Vagina (tissue), 2 donors: ENCODE results near the gene DES. TPM values are rescaled to one million over a fixed set of nuclear protein-coding genes. Genes with fewer than 3 reads are reported as not detected.
"Not testable (repeated sequence)": the region's sequence is repeated elsewhere in the genome, so short reads cannot be mapped to it uniquely, and the experiment has no call there.

ENCODE experiments used
- DNase-seq, 2 donors: peaks; one replicate each; pipeline ENCODE4 v3.0.0-alpha.2; 2017; ENCODE audit errors: extremely low spot score in 2 of 2
- H3K27ac ChIP-seq: fragments of 200-600 bp; sonication (generic); one replicate; pipeline ENCODE4 v1.5.1; 2019
- H3K27me3 ChIP-seq: fragments of 200-600 bp; sonication (generic); one replicate; pipeline ENCODE4 v1.5.1; 2019
- H3K36me3 ChIP-seq, 2 donors: fragments of 200-600 bp; sonication (generic); one replicate each; pipeline ENCODE4 v1.5.1; 2017 to 2019
- H3K4me1 ChIP-seq: fragments of 200-600 bp; sonication (generic); one replicate; pipeline ENCODE4 v1.5.1; 2019
- H3K4me3 ChIP-seq, 2 donors: fragments of 200-600 bp; sonication (generic); 1 replicate in 1 of 2; 2 replicates in 1 of 2; pipeline ENCODE4 v1.5.1; 2016 to 2019
- H3K9me3 ChIP-seq: fragments of 200-600 bp; sonication (generic); one replicate; pipeline ENCODE4 v1.5.1; 2019
- POLR2A ChIP-seq, 2 donors: fragments of 450-650 bp; IDR thresholded peaks; one replicate each; pipeline ENCODE4 v1.6.1; 2017; ENCODE audit warnings: antibody characterized with exemption in 2 of 2, mild to moderate bottlenecking in 2 of 2, moderate library complexity in 2 of 2
- POLR2AphosphoS5 ChIP-seq, 2 donors: sonication (generic); formaldehyde crosslinking; IDR thresholded peaks; one replicate each; pipeline ENCODE4 v1.9.0; 2017; ENCODE audit warnings: antibody characterized with exemption in 2 of 2, mild to moderate bottlenecking in 2 of 2, low read depth in 1 of 2; ENCODE audit not compliant: insufficient read depth in 1 of 2
- intact Hi-C: fragments of 100-400 bp; cut with DNase I; formaldehyde crosslinking; loops from one replicate; pipeline ENCODE4 v1.15.1; 2023
- total RNA-seq: library from RNA; depleted of rRNA; stranded (reverse); fragments of >200 nt; gene quantifications from one replicate; pipeline ENCODE4 v1.2.3, GENCODE V29; 2016
- TF ChIP-seq, protein P1 (sequence below), 3 experiments: fragments of 450-650 bp in 2 of 3; fragments of 200-600 bp in 1 of 3; sonication (generic) in 1 of 3; IDR thresholded peaks; one replicate each; pipeline ENCODE4 v1.5.1; 2017 to 2019; ENCODE audit warnings: antibody characterized with exemption in 3 of 3, mild to moderate bottlenecking in 2 of 3, moderate library complexity in 2 of 3

DES gene
- total RNA-seq, 1 donor from 2014 or later = 883 TPM

DNA sequence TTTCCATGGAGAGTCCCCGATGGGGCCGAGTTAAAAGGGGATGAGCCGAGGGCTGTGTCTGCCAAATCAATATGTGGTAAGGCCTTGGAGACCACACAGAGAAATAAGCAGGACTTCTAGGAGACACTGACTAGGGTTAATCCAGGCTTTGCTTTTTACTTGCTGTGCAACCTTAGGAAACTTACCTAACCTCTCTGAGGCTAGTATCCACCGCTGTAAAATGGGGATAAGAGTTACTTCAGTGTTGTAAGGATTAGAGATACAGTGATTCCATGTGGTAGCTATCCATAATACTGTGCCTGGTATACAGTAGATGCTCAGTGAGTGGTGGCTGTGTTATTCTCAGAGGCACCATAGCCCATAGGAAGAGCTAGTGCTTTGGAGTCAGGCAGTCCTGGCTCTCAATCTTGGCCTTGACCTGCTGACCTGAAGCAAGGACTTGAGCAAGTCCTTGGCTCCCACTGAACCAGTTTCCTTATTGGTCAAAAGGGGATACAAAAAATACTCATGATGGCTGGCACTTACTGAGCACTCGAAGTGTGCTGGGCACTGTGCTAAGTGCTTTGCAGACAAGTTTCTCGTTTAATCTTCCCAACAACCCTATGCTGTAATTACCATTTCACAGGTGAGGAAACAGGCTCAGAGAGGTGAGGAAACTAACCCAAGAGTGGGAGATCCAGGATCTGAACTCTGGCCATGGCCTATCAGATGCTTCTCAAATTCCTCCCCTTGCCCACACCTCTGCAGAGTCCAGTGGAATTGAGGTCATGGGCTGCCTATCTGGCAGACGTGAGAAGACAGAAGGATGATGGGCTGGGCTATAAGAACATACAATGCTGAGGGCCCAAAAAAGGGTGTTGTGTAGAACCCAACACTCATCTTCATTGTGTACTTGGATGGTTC, 12.0 kb upstream of the DES start:
- H3K27me3 ChIP-seq = no peaks in the 10 kb centered on the region
- TF ChIP-seq, protein P1, sequence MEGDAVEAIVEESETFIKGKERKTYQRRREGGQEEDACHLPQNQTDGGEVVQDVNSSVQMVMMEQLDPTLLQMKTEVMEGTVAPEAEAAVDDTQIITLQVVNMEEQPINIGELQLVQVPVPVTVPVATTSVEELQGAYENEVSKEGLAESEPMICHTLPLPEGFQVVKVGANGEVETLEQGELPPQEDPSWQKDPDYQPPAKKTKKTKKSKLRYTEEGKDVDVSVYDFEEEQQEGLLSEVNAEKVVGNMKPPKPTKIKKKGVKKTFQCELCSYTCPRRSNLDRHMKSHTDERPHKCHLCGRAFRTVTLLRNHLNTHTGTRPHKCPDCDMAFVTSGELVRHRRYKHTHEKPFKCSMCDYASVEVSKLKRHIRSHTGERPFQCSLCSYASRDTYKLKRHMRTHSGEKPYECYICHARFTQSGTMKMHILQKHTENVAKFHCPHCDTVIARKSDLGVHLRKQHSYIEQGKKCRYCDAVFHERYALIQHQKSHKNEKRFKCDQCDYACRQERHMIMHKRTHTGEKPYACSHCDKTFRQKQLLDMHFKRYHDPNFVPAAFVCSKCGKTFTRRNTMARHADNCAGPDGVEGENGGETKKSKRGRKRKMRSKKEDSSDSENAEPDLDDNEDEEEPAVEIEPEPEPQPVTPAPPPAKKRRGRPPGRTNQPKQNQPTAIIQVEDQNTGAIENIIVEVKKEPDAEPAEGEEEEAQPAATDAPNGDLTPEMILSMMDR (IDR thresholded peaks at IDR 0.05) = no peak
- TF ChIP-seq POLR2AphosphoS5 (IDR thresholded peaks at IDR 0.05; ENCODE audit: insufficient read depth in 1 of 2, low read depth in 1 of 2) (no peak), POLR2A (IDR thresholded peaks at IDR 0.05) (no peak)
- no peaks in the 10 kb centered on the region for H3K9me3 ChIP-seq
- no peaks in the 10 kb centered on the region for H3K36me3 ChIP-seq
- no peaks in the 10 kb centered on the region for H3K4me1 ChIP-seq
- H3K4me3 ChIP-seq = no peak overlapping the region
- DNase-seq = no peak
- H3K27ac ChIP-seq = peak overlapping the region; percentile 56
- intact Hi-C loops = loop anchor here (2.0 kb wide), 1 partner anchor 121 kb away; no protein-coding TSS in a partner anchor

DNA sequence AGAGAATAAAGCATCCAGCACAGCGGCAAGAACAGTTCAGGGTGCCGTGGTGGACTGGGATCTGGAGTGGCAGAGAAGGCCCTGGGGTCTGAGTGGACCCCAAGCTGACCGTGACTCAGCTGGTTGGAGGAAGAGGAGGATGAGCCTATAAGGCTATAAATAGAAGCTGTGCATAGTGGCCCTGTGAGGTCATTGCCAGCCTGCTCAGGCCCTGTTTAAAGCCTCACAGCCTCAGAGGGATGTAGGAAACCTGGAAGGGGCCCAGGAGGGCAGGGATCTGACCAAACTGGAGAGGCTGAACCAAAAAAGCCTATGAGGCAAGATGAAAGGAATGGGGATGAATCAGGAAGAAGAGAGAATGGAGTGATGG, 11.3 kb upstream of the DES start:
- intact Hi-C loops = no loop called here
- no peak overlapping the region for H3K4me3 ChIP-seq
- no peak for DNase-seq
- no peaks in the 10 kb centered on the region for H3K9me3 ChIP-seq
- H3K36me3 ChIP-seq = no peaks in the 10 kb centered on the region
- H3K27ac ChIP-seq = peak overlapping the region; percentile 66
- H3K4me1 ChIP-seq = no peaks in the 10 kb centered on the region
- H3K27me3 ChIP-seq = no peaks in the 10 kb centered on the region
- TF ChIP-seq POLR2A (IDR thresholded peaks at IDR 0.05) = no peak
- TF ChIP-seq POLR2AphosphoS5 (IDR thresholded peaks at IDR 0.05; ENCODE audit: insufficient read depth in 1 of 2, low read depth in 1 of 2) = peak; percentile 12 to 24

DNA sequence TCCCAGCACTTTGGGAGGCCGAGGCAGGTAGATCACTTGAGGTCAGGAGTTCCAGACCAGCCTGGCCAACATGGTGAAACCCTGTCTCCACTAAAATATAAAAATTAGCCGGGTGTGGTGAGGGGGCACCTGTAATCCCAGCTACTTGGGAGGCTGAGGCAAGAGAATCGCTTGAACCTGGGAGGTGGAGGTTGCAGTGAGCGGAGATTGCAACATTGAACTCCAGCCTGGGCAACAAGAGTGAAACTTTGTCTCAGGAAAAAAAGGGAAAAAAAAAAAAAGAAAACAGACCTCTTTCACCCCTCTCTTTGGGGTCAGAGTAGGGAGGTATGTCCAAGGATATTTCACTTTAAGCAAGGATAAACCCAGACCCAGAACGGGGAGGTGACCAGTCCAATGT, 10.8 kb upstream of the DES start:
- H3K4me1 ChIP-seq, intact Hi-C loops: not testable (repeated sequence)

DNA sequence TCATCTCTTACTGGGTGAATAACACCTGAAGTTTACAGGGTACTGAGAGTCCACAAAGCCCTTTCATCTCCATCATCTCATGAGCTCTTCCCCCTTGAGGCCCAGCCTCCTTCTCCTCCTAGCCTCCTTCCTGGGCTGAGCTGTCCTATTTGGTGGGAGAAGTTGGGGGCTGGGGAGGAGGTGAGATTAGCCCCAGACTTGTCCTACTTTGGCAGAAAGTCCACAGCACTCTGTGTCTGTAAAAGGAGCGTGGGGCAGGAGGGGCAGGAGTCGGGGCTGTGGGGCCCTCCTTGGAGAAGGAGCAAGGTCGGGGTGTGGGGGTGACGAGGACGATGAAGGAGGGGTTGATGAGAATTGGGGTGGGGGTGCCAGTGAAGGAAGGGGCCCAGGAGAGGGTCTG, 10.0 kb upstream of the DES start:
- intact Hi-C loops = no loop called here
- H3K4me1 ChIP-seq = no peaks in the 10 kb centered on the region
- peak overlapping the region; percentile 66 for H3K27ac ChIP-seq
- DNase-seq = peak in 1 of 2 donors; percentile 84
- no peaks in the 10 kb centered on the region for H3K36me3 ChIP-seq
- no peaks in the 10 kb centered on the region for H3K9me3 ChIP-seq
- no peak for TF ChIP-seq POLR2A (IDR thresholded peaks at IDR 0.05)
- H3K27me3 ChIP-seq = no peaks in the 10 kb centered on the region
- no peak overlapping the region for H3K4me3 ChIP-seq

More for the DNA sequence above, 10.8 kb upstream of the DES start:
- H3K27ac ChIP-seq = peak overlapping the region; percentile 66
- H3K9me3 ChIP-seq, DNase-seq, H3K4me3 ChIP-seq, H3K36me3 ChIP-seq, H3K27me3 ChIP-seq: not testable (repeated sequence)

DNA sequence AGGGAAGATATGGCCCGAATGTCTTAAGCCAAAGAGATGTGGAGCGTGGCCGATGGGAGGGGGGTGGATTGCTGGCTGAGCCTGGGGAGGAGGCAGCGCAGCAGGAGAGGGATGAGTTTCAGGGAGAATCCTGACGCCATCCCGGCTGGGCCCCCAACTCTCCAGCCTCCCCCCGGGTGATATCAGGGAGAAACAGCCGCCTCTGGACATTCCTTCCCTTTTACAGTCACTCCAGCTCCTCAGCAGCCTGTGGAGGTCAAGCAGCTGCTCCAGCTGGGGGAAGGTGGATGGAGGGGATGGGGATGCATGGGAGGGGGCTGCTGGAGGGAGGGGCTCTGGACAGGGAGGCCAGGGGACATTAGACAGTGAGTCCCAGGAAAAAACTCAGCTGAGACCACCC, 9.5 kb upstream of the DES start:
- Histone ChIP-seq H3K4me1 (no peaks in the 10 kb centered on the region), H3K4me3 (no peak overlapping the region), H3K27ac (peak overlapping the region; percentile 66), H3K36me3 (no peaks in the 10 kb centered on the region), H3K27me3 (no peaks in the 10 kb centered on the region), H3K9me3 (no peaks in the 10 kb centered on the region)
- intact Hi-C loops = no loop called here
- no peak for DNase-seq
- peak in 1 of 2 donors; percentile 54 for TF ChIP-seq POLR2AphosphoS5 (IDR thresholded peaks at IDR 0.05; ENCODE audit: insufficient read depth in 1 of 2, low read depth in 1 of 2)
- TF ChIP-seq, protein P1 (IDR thresholded peaks at IDR 0.05) = no peak

DNA sequence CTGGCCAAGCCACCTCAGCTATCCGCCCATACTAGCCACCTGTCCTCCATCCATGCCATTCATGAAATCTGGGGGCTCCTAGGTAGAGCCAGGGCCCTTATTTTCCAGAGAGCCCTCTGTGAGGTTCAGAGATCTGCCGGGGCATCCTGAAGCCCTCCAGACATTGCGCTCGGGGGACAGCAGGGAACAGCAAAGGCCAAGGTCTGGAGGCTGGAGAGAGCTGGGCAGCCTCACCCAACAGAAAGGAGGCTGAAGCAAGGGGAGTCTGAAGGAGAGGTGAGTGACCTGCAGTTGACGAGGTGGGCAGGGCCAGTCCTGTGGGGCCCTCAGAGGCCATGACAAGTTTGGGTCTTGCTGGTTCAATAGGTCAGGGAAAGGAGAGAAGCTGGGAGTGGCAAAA, 8.6 kb upstream of the DES start:
- no peak overlapping the region for H3K4me3 ChIP-seq
- DNase-seq = peak in 1 of 2 donors; percentile 95
- intact Hi-C loops = no loop called here
- H3K9me3 ChIP-seq = no peaks in the 10 kb centered on the region
- TF ChIP-seq, protein P1 (IDR thresholded peaks at IDR 0.05) = no peak
- TF ChIP-seq POLR2A (IDR thresholded peaks at IDR 0.05) (no peak), POLR2AphosphoS5 (IDR thresholded peaks at IDR 0.05; ENCODE audit: insufficient read depth in 1 of 2, low read depth in 1 of 2) (no peak)
- H3K36me3 ChIP-seq = no peaks in the 10 kb centered on the region
- H3K4me1 ChIP-seq = no peaks in the 10 kb centered on the region
- no peaks in the 10 kb centered on the region for H3K27me3 ChIP-seq
- peak overlapping the region; percentile 66 for H3K27ac ChIP-seq
